Superior temporal gyrus (tissue), 1 donor: ENCODE data around the gene ATP1A1.

Experiments
- DNase-seq: peaks from one replicate; pipeline ENCODE4 v3.0.0-alpha.2; 2016; ENCODE audit errors: extremely low spot score

The ATP1A1 gene

DNA sequence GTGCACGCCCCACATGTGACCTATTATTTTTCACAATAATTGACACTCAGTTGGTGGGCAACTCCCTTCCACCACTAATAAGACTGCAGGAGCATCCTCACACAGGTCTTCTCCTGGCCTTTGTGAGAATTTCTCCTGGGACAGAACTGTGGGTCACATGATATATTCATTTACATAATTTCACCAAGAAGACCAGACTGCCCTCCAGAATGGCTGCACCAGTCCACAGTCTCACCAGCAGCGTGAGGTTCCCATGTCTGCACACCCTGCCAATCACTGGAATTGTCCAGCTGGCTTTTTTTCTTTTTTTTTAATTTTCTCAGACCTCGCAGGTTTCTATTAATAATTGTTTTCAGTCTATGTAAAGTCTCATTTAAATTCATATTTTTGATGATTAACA lies 41.3 kb downstream of the ATP1A1 start:
- no peak for DNase-seq

- DNase-seq: no peak
These were observed 42.2 kb downstream of the ATP1A1 start for GRCh38 chr1:116415200-116415698.

- peak; percentile 72 for DNase-seq
These were observed 42.9 kb downstream of the ATP1A1 start for GRCh38 chr1:116415699-116416533.

GRCh38 chr1:116416854-116417513 lies 43.9 kb downstream of the ATP1A1 start:
- no peak for DNase-seq

DNA sequence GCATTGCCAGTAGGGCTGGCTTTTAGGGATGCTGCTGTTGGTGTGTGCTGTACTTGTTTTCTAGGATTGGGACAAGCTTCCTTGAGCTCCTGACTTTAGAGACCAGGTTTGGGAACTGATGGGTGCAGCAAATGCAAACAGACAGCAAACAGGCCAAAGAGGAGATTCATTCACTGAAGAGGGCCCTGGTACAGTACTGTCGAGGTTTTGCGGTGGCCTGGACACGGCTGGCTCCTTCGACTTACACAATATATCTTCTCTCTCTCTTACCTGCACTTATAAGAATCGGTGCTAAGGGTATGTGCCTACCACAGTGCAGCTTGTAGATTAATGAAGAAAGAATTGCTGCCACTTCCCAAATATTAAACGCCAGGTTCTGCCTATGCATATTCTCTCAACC lies 44.6 kb downstream of the ATP1A1 start:
- DNase-seq: peak; percentile 18

DNA sequence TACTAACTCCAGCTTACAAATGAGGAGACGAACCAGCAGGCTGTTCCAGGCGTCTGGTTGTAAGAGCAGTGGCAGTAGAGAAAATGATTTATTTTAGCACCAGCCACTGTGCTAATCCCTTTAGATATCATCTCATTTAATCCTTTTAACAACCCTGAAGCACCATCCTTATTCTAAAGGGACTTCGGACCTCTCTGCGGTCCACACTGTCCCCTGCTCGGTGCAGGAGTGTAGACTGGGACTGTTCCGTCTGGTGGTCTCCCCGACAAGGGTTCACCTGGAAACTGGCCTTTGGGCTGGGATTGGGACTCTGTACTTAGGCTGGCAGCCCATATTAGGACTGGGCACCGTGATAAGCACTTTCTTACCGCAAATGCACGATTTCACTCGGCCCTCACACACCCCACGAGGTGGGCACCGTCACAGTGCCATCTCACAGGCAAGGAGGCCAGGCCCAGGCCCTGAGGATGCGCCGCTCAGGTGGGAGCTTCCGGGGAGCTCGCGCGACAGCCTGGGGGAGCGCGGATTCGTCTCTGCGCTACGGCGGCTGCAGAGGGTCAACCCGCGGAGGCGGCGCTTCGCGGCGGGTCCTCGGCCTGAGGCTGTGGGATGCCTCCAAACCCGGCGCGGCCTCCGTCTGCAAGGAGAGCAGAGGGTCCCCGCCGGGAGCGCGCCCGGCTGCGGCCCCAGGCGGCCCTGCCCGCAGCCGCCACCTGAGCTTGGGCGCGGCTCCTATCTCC lies 45.2 kb downstream of the ATP1A1 start:
- DNase-seq: peak; percentile 83

DNA sequence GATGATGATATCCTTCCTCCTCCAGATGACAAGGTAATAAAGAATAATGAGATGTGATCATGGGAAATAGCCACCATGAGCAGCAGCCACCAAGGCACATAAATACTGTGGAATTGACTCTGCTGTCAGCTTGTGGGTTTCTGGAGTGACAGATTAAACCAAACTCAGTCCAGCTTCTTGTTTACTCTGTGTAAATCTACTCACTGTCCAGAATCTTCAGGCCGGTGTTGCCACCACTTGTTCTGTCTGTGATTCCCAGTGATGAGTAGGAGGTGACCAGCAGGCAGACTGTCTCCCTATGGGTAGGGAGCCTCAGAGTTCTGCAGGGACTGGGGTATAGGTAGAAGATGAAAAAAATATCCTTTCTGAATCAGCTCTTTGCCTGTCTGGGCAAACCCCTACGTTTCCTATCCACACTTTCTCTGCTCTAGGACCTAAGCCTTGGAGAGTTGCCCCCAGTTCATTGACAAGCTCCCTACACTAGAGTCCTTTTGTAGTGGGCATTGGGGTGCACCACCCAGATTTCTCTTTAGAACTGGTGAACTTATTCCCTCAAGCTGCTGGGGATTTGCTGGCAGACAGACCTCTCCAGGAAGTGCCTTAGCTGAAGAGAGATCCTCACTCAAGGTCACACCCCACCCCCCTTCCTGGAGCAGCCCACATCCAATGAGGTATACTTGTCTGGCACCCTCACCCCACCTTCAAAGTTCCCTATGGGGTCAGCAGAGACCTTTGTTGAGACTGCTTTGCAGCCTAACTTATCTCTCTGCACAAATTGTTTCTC lies 47.6 kb downstream of the ATP1A1 start:
- no peak for DNase-seq

- no peak for DNase-seq
These were observed 51.4 kb downstream of the ATP1A1 start for GRCh38 chr1:116424438-116424837.

- DNase-seq: no peak
These were observed 51.8 kb downstream of the ATP1A1 start for GRCh38 chr1:116424863-116425262.

DNA sequence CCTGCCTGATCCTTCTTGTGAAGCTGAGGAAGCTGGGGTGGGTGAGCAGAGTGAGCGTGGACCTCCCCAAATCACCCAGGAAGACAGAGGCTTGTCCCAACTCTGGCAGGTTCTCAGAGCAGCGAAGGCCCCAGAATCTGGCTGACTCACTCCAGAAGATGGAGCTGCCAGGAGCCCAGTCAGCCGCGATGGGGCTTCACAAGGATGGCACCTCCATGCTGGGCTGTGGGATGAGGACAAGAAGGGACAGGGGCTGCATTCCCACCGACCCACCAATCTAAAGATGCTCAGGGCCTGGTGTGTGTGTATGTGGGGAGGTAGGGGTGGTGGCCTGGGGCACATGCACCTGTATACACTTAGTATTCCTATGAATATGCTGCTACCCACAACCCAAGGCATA lies 52.9 kb downstream of the ATP1A1 start:
- no peak for DNase-seq

DNA sequence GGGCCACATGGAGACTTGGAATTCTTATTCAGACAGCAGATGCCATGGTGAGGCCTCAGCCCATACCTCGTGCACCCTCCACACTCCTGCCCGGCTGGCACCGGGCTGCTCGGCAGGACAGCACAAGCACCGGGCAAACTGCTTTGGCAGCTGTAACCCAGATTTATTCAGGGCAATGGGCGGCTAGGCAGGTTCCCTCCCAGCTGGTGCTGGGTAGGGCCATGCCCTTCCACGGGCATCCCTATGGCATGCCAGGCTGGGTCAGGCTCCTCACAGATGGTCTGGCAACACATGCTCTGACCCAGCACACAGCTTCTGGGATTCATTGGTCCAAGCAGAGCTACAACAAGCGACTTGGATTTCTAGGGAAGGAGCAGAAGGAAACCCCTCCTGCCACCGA lies 53.4 kb downstream of the ATP1A1 start:
- DNase-seq: no peak

- DNase-seq: no peak
These were observed 55.5 kb downstream of the ATP1A1 start for GRCh38 chr1:116428576-116428975.

- DNase-seq: no peak
These were observed 56.9 kb downstream of the ATP1A1 start for GRCh38 chr1:116429821-116430374.

DNA sequence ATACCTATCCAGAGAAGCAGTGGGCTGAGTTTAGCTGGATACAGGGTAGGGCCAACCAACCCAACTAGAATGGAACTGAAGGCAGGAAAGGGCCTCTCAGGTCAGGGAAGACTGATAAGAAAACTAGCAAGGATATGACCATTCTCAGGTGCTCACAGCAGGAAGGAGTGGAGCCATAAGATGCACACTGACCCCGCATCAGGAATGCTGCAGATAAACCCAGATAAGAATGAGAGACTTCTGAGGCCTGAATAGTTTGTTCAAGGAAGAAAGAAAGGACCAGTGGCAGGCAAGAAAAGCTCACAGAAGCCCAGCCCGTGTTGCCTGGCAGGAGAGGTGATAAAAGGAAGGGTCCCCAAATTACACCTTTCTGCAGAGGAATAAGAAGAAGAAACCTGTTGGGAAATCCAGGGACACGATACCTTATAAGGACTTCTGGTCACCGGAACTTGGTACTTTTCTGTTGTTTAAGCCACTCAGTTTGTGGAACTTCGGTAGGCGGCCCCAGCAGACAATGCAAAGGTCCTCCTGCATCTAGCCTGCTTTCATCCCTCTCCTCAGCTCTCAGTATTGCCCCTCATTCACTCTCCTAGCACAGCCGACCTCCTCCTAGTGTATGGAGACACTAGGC lies 58.9 kb downstream of the ATP1A1 start:
- DNase-seq: peak; percentile 16

DNA sequence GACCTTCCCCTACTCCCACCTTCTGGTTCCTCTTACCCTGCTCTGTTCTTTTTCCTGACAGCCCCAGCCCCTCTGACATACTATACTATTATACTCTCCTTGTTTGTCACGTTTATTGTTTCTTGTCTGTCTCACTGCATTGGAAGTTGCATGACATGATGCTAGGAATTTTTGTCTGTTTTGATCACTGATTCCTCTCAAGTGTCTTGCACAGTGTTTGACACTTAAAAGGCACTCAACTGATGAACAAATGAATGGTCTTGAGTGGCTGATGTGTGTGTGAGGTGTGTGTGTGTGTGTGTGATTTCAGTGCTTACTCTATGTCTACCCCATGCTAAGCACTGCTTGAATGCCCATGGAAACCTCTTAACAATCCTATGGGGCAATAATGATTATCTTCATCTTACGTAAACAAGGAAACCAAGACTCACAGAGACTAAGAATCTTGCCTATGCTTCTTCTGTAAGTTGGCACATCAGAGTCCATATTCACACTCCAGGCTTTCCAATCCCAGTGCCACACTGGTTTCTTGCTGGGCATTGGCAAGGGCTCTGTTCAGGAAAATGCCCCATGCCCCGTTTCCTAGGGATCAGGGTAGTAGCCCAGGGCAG lies 59.7 kb downstream of the ATP1A1 start:
- no peak for DNase-seq

DNA sequence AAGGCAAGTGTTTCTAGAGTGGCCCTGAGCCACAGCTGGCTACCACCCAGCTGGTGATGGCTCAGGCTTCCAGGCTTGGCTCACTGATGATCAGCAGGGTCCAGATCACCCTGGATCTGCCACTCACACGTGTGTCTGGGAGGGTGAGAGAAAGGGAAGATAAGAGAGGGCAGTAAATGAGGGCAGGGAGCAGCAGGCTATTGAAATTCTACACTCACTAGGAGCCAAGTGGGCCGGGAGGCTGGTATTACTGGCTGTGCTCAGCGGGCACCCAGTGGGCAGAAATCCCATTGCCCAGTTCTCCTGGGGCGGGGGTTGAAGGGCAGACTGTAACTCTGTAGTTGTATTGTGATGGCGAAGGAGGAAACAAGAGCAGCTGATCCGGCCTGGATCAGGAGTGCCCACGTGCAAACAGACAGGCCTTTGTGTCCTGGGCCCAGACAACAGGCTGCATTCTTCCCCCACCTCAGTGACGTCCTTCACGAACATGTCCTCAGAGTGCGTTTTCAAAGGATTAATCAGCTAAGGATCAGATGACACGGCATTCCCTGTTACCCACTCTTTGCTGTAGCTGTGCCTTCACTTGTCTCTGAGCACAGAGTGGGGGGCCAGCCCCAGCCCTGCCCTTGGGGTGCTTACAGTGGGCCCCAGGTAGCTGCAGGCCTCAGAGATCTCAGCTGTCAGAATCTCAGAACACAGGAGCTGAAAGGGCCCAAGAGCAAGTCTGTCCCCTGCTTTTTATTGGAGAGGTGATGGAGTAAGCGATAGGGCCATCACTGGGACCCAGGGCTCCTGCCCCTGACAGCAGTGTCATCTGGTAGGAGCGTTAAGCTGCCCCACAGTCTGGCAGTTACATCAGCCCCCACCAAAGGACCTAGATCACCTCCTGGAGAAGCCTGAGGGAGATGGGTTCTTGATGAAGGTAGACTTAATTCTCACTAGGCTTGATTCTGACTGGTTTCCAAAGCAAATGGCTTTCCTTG lies 60.5 kb downstream of the ATP1A1 start:
- peak; percentile 97 for DNase-seq

- no peak for DNase-seq
These were observed 61.8 kb downstream of the ATP1A1 start for GRCh38 chr1:116434849-116435248.

DNA sequence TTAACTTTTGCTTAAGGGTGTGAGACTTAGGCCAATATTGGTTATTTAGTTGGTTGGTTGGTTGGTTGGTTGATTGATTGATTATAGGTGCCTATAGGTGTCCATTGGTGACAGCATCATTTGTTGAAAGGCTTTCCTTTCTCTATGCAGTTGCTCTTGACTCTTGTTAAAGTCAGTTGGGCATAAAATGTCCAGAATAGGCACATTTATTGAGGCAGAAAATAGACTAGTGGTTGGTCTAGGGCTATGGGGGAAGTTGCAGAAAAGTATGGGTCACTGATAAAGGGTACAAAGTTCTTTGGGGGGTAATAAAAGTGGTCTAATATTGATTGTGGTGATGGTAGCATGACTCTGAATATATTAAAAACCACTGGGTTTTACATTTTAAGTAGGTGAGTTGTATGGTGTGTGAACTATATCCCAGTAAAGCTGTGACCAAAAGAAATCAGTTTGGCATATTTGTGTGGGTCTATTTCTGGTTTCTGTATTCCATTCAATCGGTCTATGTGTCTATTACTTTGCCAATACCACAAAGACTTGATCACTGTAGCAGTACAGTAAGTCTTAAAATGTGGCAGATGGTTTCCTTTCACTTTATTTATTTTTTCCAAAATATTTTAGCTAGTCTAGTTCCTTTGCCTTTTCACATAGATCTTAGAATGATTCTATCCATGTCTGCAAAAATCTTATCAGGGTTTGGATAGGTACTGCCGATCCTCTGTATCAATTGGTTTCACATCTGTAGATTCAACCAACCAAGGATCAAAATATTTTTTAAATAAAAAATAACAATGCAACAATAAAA lies 63.0 kb downstream of the ATP1A1 start:
- DNase-seq: no peak
